Middle frontal gyrus (tissue), 1 donor: Measurements from ENCODE around the gene ABCF2.

Experiments used
- DNase-seq: peaks from one replicate; pipeline ENCODE4 v3.0.0-alpha.2; 2015; ENCODE audit warnings: low spot score; ENCODE audit errors: extremely low spot score

ABCF2 gene

GRCh38 chr7:151242159-151243044 lies 15.4 kb upstream of the ABCF2 start:
- no peak for DNase-seq

GRCh38 chr7:151241755-151242096 lies 14.7 kb upstream of the ABCF2 start:
- no peak for DNase-seq

GRCh38 chr7:151240942-151241754 lies 14.1 kb upstream of the ABCF2 start:
- DNase-seq: no peak

GRCh38 chr7:151240536-151240935 lies 13.5 kb upstream of the ABCF2 start:
- no peak for DNase-seq

GRCh38 chr7:151239837-151240459 lies 12.9 kb upstream of the ABCF2 start:
- no peak for DNase-seq

- DNase-seq: no peak
These were observed 12.2 kb upstream of the ABCF2 start for GRCh38 chr7:151238924-151239836.

GRCh38 chr7:151238190-151238810 lies 11.3 kb upstream of the ABCF2 start:
- no peak for DNase-seq

- DNase-seq: no peak
These were observed 10.5 kb upstream of the ABCF2 start for GRCh38 chr7:151237244-151238189.

GRCh38 chr7:151236406-151236805 lies 9.4 kb upstream of the ABCF2 start:
- DNase-seq: no peak

GRCh38 chr7:151235091-151235787 lies 8.2 kb upstream of the ABCF2 start:
- no peak for DNase-seq

GRCh38 chr7:151233804-151234203 lies 6.8 kb upstream of the ABCF2 start:
- DNase-seq: no peak

GRCh38 chr7:151232917-151233701 lies 6.1 kb upstream of the ABCF2 start:
- DNase-seq: no peak

- DNase-seq: peak; percentile 77
These were observed 5.3 kb upstream of the ABCF2 start, which contains the start of gene CHPF2 for GRCh38 chr7:151232091-151232916. TSS of gene CHPF2 (plus strand) at chr7:151232483. CDS start at chr7:151234012, 1,529 bp downstream.

GRCh38 chr7:151231080-151231479 lies 4.1 kb upstream of the ABCF2 start:
- DNase-seq: no peak

- DNase-seq: no peak
These were observed 2.2 kb upstream of the ABCF2 start for GRCh38 chr7:151229249-151229648.

GRCh38 chr7:151228024-151228866 lies 1.2 kb upstream of the ABCF2 start:
- no peak for DNase-seq
